A172 (cell line): ENCODE results near the gene TTC34. TPM values are rescaled to one million over a fixed set of nuclear protein-coding genes. Genes with fewer than 3 reads are reported as not detected.

Experiments
- DNase-seq: peaks from one replicate; pipeline ENCODE4 v3.0.0-alpha.2; 2015; ENCODE audit warnings: low spot score
- total RNA-seq: library from RNA; depleted of rRNA; stranded (reverse); fragments of >200 nt; shearing (Covaris generic); gene quantifications from 2 replicates; pipeline ENCODE4 v1.2.3, GENCODE V29; 2014

Gene TTC34
- total RNA-seq, 1 experiment from 2014 or later, result not detected

DNA sequence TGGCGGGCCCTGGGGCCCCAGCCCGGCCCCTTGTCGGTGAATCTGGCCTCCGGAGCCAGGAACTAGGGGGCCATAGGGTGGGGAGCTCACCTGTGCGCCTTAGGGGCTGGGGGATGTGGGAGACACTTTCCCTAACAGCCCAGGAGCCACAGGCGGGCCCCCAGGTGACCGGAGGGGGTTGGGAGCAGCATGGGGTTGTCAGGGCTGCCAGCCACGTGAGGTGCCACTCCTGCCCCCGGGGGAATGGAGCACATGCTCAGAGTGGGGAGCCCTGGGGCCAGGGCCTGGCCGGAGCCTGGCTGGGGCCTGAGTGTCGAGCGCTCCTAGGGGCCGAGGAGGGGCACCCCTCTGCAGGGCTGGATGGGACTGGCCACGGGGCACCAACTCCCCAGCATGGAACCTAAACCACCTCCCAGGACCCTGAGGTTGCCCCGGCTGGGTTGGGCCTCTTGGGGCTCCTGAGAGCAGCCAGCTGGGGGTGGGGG is 195.1 kb downstream of the TTC34 start:
- DNase-seq, result no peak

DNA sequence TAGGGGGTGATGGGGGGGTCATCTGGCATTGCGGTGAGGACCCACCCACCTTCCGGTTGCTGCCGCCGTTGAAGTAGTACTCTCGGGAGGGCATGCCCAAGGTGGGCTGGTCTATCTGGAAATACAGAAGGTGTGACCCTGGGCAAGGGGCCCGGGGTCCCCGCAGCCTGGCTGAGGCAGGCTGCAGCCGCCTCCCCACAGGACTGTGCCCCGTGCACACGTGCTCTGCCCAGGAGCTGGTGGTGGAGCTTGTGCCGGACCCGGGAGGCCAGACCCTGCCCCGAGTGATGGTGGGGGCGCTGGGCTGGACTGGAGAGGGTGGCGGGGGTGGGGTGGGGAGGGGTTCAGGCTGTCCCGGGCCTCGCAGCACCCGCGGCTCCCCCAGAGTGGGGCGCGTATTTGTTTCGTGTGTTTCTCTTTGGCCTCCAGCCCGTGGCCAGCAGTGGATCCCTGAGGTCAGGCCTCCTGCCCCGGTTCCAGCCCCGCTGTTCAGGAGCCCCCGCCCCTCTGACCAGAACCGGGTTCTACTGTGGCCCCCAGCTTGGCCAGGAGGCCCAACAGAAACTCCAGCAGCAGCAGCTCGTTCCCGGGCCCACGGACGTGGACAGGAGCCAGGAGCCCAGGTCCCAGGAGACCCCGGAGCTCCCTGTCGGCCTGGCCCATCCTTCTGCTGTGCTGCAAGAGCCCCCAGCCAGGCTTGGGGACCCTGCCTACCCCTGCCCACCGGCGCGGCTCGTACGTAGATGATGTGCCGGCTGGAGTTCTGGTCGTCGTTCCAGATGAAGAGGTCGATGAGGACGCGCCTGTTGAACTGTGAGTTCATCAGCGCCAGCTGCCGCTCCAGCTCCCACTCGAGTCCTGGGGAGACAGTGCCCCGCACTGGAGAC is 195.7 kb downstream of the TTC34 start:
- DNase-seq, result no peak

DNA sequence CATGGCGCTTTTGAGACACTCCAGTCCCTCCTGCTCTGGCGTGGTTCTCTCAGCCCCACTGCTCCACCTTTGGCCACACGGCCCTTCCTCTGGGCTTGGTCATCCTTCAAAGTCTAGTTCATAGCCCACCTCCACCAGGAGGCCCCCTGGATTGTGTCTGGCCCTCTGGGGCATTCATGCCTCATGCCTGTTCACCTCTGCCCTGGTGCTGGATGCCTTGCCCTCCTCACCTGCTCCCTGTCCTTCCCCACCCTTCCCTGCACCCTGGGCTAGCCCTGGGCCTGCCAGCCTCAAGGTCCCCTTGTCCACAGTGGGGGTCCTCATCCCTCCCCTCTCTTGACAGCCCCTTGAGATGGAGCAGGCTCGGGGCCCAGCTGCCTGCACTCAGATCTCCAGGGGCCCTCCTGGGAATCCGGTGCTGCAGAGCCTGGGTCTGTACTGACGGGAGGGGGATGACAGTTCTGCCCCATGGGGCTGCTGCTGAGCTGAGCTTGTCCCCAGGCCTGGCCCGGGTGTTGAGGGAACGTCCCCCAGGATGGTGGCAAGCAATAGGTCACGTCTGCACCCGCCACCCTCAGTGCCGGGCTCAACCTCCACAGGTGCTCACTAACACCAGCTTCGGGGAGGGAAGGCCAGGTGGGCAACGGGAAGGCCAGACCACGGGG is 196.5 kb downstream of the TTC34 start:
- DNase-seq, result no peak

DNA sequence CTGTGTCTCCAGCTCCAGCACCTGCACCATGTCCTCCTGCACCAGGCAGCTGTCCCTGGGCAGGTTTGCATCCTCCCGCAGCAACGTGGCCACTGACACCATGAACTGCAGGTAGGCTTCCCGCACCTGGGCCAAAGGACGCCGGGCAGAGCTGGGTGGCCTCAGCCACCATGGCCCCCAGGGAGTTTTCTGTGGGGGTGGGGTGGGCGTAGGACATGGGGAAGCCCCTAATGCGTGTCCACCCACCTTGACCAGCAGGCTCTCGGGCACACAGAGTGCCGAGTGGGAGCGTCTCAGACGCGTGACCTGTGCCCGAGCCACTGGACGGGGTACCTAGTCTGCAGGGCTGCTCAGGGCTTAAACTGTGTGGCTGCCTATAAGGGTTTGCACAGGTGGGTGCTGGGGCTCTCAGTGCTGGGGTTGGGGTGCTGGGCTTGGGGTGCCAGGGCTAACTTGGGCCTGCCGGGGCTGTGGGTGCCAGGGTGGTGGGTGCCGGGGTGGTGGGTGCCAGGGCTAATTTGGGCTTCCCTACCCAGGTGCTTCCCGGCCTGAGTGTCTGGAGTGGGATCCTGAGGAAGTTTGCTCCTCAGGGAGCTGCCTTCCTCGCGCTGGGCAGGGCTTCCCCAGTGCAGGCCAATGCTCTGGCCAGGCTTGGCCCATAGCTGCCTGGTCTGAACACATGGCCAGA is 197.2 kb downstream of the TTC34 start:
- DNase-seq, result no peak

DNA sequence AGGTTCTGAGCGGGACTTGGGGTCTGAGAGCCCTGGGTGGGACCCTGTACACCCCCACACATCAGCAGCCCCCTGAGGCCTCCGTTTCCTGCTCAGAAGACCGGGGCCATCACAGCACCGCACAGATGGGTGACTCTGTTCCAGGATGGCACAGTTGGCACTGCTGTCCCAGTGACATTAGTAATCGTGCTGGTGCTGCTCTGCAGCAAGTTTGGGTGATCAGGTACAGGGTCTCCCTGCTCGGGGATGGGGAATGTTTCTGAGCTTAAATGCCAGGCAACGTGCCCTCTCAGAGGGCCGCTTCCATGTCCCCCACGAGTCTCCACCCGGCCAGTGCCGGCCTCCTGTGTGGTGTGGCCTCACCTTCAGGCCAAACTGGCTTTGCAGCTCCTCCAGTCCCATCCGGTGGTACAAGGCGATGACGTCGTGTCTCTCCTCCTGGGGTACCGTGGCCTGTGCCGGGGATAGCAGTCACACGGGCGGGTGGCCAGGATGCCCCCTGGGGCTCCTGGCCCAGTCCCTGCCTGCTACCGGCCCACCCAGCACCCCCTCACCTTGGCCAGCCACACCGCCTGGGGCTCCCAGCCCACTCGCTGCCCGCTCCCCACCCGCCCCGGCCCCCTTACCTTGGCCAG is 197.9 kb downstream of the TTC34 start:
- DNase-seq, result no peak

DNA sequence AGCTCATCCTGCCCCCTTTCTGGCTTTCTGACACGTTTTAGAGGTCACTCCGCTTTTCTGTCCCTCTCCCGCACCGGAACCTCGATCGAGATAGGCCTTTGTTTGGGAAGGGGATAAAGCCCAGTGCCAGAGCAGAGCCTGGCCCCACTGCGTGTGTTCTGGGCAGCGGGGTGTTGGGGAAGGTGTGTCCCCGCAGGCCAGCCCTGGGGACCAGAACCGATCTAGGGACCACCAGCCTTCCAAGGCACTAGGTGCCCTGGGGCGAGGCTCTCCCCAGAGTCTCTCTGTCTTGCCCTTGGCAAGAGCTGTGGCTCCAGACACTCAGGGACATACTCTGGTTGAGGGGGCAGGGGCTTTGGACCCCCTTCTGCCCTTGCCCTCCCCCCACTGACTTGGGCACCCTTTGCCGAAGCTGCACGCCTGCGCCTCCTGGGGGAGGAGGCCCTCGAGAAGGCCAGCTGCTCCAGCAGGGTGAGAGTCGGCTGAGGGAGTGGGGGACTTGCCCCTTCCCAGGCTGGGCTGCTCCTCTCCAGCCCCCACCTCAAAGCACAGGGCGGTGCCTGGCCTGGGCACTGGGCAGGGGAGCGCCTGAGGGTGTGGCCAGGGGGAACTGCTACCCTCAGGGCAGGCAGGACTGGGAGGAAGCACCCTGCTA is 198.5 kb downstream of the TTC34 start:
- DNase-seq, result no peak

DNA sequence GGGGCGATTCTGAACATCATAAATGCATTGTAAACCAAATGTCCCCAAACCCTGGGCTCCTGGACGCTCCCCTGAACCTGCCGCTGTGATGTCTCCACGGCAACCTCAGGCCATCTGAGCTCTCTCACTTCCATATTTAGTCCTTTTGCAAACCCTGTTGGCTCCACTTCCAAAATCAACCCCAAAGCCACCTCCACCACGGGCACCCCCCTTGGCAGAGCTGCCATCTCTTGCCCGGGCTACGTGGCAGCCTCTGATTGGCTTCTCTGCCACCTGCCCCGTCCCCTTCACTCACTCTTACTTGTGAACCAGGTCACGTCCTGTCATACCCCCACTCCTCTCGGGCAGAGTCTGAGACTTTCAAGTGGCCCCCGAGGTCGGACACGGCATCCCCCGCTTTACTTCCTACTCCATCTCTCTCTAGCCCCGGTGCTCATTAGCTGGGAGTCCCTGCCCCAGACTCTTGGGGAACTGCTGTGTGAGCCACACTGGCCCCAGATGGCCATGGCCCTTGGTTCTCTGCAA is 199.1 kb downstream of the TTC34 start:
- no peak for DNase-seq

DNA sequence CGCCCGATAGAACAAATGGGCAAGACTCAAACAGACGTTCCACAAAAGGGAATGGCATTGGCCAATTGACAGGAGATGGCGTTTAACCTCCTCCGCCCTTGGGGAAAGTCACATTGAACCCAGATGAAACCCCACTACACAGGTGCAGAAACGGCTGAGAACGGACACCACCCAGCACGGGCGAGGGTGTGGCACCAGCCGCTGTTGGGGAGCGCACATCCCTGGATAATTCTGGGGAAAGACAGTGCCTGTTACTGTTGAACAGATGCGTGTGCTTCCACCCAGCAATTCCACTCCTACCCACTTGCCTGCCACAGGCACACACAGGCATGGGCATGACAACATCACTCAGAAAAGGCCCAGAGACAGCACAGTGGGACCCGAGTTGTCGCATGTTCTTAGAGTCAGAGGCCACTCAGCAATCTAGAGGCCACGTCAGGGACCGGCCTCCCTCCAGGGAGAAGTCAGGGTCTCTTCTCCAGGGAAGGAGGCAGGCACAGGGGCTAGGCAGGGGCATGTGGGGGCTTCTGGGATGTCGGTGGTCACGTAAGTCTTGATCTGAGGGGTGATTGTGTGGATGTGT is 199.7 kb downstream of the TTC34 start:
- DNase-seq, result no peak

DNA sequence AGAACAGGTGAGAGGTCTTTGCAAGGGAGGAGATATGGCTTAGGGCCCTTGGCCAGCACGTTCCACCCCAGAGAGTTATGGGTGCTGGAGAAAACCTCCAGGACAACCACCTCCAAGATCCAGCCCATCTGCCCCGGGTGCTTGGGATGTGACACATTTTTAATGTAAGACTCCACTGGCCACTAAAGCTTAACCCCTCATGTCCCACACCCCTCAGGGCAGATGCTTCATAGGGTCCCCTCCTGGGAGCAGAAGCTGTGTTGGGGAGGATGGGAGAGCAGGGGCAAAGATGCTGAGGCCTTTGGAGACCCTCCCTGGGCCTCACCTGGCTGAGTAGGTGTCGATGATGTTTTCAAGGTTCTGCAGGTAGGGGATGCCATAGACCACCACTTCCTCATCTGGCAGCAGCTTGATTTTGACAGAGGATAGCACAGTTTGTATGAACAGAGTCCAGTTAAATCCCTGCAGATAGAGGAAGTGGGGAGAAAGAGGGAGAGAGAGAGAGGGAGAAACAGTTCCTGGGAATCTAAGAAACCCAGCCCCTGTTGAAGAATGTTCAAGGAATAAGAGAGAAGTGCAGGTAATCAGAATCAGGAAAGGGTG is 203.1 kb downstream of the TTC34 start:
- no peak for DNase-seq

DNA sequence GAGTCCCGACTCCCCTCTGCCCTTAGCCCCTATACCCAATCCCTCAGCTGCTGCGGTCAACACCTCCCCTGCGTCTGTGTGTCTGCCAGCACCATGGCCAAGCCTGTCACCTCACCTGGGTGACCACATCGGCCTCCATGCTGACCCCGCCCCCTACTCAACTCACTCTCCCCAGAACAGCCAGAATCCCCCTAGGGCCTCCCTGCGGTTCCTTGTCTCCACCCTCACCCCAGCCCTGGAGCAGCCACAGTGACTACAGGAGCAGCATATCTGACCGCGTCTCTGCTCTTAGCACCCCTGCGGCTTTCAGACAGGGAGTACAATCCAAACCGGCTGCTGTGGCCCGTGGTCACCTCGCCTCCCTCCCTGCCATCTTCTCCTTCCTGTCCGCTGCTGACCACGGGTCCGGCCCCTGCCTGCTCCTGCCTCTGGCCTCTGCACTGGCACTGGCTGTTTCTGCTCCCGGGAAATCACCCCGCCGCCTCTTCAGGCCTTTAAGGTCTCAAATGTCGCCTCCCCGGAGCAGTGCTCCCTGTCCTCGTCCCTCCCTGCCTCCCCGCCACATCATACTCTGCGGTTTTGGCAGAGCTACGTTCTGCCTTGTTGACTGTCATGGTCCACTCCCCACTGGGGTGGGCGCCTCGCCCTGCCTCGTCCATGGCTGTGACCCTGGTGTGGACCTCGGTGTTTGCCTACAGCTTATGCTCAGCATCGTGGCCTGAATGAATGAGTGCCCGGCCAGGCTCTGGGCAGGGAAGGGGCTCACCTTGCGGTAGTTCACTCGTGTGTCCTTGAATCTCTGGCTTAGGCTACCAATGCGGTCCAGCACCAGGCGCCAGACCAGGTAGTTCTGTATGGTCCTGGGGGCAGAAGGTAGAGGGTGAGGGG is 203.8 kb downstream of the TTC34 start:
- DNase-seq, result no peak

DNA sequence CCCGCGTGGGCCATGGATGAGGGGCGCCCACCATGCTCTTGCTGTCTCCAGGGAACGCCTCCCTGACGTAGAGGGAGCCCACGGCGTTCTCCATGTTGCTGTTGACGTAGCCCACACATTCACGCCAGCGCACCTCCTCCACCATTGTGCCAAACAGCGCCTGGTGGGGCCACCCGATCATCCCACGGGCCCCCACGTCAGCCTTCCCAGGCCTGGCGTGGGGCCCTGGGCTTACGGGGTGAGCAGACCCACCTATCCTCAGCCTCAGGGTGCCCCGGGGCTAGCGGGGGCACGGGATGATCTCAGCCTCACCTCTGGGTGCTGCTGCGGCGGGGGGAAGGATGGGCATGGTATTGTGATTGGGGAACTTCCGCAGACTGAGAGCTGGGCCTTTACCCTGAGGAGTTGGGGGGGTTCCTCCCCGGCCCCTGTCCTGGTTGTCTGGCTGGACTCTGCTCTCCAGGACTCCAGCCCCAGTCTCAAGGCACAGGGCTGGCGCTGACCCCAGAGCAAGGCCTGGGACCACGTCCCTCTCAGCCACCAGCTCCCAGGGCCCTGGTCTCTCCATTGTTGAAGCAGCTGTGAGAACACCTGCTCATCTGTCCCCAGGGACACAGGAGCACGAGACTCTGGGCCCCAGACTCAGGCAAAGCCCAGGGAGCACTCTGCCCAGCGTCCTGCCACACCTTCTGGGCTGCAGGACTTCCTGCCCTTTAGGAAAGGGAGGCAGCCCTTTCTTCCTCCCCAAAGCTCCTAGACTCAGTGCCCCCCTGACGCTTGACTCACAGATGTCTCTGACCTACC is 204.8 kb downstream of the TTC34 start:
- no peak for DNase-seq

DNA sequence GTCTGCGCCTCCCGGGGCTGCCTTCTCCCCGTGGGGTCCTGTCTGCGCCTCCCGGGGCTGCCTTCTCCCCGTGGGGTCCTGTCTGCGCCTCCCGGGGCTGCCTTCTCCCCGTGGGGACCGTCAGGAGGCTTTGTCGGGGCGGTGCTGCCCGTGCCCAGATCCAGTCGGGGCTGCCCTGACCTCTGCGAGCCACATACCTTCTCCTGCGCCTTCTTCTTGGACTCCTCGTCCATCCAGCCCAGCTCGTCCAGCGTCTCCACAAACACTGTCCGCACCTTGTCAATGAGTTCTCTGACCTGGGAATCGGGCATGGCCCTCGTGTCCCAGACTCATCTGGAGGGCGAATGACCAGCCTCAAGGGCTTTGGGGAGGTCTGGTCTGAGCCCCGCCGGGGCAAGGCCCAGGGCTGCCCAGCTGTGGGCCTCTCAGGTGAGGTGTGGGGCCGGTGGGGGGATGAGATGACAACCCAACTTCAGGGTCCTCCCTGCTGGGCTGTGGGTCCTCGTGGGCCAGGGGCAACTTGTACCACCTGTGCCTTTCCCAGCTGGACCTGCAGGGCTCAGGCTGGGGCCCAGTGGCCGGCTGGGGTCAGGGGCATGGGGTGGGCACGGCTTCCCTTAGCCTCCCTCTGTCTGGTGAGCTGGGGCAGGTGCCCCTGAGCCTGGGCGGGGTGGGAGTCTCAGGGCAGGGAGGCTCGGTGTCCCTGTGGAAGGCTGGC is 205.5 kb downstream of the TTC34 start:
- DNase-seq, result no peak

DNA sequence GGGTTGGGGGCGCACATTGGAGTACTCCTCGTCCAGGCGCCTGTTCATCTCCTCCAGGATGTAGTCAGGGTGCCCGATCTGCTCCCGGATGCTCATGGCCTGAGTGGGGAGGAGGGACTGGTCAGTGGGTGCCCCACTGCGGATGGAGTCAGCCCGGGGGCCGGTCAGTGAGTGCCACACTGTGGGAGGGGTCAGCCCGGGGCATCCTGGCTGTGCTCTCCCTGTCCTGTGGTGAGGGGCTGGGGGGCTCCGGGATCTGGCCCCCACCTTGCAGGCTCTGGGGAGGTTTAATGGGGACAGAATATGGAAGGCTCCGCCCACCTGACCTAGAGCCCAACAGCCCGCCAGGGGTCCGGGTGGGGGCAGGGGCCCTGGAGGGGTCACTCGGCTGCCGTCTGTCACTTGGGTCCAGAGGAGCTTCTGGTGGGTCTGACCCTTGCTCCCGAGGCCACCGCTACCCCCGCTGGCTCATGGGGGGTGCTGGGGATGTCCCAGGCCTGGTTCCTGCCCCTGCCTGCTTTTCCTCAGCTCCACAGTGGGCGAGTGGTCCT is 206.2 kb downstream of the TTC34 start:
- DNase-seq, result no peak

DNA sequence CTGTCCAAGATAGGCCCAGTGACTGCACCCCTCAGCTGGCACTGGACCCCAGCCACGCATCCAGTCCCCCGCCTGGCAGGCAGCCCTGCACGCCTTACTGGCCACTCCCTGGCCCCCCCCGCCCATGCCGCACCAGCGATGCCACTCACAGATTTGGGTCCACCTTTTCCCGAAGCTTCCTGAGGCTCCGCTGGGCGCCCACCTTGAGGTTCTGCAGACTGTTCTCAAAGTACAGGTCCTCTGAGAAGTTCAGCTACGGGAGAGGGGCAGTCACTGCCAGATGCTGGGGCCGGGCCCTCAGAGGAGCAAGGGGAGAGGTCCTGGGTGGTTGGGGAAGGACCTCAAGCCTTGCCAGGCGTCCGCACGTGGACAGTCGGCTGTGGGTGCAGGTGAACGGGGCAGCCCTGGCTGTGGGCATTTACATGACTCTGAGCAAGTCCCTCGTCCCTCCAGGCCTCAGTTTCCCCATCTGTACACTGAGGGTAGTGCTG is 206.8 kb downstream of the TTC34 start:
- no peak for DNase-seq

DNA sequence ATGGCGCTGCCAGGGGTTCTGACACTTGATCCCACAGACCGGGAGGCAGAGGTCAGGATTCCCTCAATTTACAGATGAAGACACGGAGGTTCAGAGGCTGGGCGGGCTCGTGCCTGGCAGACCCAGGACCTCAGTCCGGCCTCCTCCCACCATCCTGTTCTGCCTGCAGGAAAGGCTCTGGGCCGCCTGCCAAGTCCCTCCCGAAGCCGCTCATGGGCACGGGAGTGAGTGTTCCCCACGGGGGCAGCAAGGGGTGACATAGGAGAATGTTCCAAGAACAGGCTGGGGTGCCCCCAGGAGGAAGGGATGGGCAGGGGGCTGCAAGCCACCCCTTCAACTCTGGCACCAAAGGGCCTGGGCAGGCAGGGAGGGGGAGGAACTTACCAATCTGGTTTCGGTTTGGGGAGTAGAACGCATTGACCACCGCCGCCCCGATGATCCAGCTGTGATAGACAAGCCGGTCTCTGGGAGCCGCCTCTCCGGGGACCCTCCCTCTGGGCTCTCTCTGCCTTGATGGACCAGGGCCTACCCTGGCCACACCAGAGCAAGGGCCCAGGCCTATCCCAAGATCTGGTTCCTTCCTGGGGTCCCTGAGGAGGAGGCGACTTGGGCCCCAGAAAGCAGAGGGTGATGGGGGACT is 207.4 kb downstream of the TTC34 start:
- DNase-seq, result no peak

DNA sequence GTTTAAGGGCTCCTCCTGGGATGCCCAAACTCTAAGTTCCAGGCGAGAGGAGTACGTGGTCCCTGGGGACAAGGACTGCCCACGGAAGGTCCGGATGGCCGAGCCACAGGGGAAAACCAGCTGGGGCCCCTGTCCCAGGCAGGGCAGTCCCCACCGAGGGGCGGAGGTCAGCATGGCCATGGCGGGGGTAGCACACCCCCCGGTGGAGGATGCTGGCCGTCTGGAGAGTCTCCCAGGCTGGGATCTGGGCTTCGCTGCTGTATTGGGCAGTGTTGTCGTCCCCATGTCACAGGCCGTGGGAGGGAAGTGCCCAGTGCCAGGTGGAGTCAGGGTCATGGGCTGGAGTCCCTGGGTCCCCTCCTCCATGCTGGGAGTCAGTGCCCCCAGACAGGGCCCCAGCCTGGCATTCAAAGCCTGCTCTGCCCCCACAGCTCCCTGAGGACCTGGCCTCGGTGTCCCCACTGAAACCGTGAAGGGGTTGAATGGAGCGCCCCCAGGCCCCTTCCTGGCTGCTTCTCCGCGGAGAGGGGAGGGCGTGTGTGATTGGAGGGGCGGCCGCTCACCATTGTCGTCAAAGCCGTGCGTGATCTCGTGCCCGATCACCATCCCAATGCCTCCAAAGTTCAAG is 208.1 kb downstream of the TTC34 start:
- no peak for DNase-seq
